AG10803 (cell line): ENCODE results near the gene VPS37B.
"Not testable (repeated sequence)": the region's sequence is repeated elsewhere in the genome, so short reads cannot be mapped to it uniquely, and the experiment has no call there.

Experiments used
- DNase-seq: peaks from one replicate; pipeline ENCODE4 v3.0.0; 2010; ENCODE audit warnings: low read depth
- H3K4me3 ChIP-seq: 2 replicates; pipeline ENCODE4 v1.5.1; 2011; ENCODE audit warnings: mild to moderate bottlenecking, low read length, control low read depth
- TF ChIP-seq, protein P1 (sequence below): conservative IDR thresholded peaks from 2 replicates; pipeline ENCODE4 v1.5.1; 2011; ENCODE audit warnings: mild to moderate bottlenecking, low read length, control low read depth, inconsistent platforms

The VPS37B gene, protein sequence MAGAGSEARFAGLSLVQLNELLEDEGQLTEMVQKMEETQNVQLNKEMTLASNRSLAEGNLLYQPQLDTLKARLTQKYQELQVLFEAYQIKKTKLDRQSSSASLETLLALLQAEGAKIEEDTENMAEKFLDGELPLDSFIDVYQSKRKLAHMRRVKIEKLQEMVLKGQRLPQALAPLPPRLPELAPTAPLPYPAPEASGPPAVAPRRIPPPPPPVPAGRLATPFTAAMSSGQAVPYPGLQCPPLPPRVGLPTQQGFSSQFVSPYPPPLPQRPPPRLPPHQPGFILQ

DNA sequence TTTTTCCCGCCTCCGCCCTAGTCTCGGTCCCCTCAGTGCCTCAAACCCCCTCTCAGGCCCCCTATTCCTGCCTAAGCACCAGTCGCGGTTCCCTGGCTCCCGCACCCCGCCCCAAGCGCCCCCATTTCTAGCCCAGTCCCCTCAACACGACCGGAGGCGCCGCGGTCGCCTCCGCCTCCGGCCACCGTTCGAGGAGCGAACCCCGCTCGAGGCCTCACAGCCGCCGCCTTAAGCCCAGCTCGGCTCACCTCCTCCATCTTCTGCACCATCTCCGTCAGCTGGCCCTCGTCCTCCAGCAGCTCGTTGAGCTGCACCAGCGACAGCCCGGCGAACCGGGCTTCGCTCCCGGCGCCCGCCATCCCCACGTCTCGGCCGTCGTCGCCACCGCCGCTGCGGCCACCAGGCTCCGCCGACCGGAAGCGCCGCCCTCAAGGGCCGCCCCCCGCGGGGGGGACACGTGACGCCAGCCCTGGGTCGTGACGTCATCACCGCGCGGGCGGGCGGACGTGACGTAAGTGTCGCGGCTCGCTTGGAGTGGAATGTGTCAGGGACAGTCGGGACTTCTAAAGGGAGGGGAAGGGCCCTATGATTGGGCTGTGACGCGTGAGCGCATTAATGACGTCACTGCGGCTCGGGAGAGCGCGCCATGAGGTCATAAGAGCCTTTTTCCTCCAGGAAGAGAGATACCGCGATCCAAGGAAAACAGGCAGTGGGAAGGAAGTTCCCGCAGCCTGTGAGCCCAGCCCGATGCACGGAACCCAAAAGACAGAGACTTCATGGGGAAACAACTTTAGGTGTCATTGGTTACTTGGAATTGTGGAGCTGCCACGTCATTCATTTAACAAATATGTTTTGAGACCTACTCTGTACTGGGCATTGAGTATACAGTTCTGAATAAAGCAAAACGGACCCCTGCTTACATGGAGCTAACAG lies at the start of gene VPS37B:
Gene VPS37B (minus strand): TSS at position 421 of the 933 bp plus-strand sequence. CDS start 62 bp downstream, at position 359.
- DNase-seq = peak; percentile 84

DNA sequence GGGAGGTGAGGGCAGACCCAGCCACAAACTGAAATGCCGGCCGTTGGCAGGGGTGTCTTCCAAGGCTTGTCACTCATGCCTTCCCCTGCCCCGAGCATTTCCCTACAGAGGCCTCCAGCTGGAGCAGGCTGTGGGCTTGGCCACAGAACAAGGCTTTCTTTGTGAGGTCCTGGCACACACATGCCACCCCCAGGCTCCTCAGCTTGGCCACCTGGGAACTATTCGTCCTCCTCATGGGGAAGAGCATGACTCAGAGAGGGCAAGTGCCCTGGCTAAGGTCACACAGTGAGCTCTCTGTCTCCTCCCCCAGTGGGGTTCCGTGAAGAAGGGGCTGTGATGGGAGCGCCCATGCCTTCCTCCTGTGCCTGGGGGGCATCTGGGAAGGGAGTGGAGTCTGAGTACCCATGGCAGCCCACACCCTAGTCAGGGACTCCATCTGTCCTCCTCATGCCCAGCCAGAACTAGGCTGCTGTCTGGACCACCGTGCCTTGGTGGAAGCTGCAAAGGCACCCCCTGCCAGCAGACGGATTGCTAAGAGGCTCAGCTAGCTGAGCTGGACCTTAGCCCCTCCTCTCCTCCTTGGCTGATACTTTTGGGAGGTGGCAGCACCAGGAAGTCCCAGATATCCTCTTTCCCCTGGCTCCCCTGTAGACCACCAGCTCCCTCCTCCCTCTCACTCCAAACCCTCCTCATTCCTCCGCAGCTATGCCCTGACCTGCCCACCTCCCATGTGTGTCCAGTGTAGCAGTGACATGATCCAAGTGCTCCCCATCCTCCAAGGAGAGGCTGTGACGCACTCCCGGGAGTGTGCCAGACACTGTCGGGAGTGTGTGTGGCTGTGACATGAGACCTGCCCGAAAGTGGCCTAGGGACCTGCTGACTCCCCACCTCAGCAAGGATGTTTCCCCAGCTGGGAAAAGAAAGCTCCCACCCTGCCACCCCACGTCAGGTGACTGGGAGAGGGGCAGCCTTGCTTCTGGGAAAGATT lies 49.0 kb upstream of the VPS37B start:
- H3K4me3 ChIP-seq = no peak overlapping the region
- TF ChIP-seq, protein P1, sequence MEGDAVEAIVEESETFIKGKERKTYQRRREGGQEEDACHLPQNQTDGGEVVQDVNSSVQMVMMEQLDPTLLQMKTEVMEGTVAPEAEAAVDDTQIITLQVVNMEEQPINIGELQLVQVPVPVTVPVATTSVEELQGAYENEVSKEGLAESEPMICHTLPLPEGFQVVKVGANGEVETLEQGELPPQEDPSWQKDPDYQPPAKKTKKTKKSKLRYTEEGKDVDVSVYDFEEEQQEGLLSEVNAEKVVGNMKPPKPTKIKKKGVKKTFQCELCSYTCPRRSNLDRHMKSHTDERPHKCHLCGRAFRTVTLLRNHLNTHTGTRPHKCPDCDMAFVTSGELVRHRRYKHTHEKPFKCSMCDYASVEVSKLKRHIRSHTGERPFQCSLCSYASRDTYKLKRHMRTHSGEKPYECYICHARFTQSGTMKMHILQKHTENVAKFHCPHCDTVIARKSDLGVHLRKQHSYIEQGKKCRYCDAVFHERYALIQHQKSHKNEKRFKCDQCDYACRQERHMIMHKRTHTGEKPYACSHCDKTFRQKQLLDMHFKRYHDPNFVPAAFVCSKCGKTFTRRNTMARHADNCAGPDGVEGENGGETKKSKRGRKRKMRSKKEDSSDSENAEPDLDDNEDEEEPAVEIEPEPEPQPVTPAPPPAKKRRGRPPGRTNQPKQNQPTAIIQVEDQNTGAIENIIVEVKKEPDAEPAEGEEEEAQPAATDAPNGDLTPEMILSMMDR = no peak
- DNase-seq = peak; percentile 61

More for the DNA sequence above, at the start of gene VPS37B:
- TF ChIP-seq, protein P1 = no peak
- H3K4me3 ChIP-seq = peak within 1 kb of the TSS; percentile 94

DNA sequence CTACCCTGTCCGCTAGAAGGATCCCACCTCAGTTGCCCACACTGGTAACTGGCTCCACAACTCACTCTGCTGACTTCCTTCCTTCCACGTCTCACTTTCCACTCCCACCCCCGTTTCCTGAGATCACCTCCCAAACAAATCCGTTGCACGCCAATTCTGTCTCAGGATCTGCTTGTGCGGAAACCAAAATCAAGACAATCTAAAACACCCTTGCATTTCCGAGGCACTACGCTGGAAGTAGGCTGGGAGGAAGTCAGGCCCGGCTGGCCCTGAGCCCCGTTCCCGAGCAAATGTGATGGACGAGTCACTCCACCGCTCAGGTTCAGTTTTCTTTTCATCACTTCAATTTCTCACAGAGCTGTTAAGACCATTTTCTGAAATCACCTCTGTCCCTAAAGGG lies 47.3 kb upstream of the VPS37B start:
- DNase-seq = no peak
- TF ChIP-seq, protein P1 = no peak
- no peak overlapping the region for H3K4me3 ChIP-seq

DNA sequence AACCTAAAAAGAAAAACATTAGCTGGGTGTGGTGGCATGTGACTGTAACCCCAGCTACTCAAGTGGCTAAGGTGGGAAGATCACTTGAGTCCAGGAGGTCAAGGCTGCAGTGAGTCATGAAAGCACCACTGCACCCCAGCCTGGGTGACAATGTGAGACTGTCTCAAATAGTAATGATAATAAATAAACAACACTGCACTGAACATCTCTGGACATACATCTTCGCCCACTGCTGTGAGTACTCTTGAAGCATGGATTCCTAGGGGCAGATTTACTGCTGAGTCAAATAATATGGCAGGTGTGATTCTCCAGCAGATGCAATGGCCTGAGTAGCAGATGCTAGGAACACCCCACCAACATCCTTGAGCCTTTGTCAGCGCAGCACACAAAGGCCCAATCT lies 46.7 kb upstream of the VPS37B start:
- DNase-seq = no peak
- no peak overlapping the region for H3K4me3 ChIP-seq
- TF ChIP-seq, protein P1 = no peak

DNA sequence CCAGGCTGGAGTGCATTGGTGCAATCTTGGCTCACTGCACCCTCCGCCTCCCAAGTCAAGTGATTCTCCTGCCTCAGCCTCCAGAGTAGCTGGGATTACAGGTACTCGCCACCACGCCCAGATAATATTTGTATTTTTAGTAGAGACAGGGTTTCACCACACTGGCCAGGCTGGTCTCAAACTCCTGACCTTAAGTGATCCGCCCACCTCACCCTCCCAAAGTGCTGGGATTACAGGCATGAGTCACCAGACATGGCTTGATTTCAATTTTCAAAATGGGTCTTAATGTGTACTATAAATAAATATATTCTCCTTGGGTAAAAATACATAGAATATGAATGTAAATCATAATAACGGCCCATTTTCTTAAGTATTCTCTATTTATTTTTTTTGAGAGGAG lies 45.4 kb upstream of the VPS37B start:
- H3K4me3 ChIP-seq = not testable (repeated sequence)
- peak; percentile 31 for DNase-seq

DNA sequence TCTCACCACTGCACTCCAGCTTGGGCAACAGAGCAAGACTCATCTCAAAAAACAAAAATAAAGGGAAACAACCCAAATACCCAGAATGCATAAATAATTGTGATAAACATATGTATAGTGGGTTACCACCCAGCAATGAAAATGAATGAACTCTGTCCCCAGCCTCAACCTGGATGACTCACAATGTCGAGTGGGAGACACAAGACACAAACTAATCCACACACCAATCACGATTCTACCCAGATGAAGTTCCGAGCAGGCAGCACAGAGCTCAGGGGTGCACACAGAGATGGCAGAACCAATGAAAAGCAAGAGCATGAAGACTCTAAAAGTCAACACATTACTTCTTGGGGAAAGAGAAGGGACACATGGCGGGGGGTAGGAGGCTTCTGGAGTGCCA lies 43.2 kb upstream of the VPS37B start:
- H3K4me3 ChIP-seq = no peak overlapping the region
- TF ChIP-seq, protein P1 = no peak
- DNase-seq = no peak
